GM12873 (cell line): ENCODE measurements around the gene ANKRD26.

Experiments
- CTCF ChIP-seq: IDR thresholded peaks from 2 replicates; pipeline ENCODE4 v1.5.1; 2012; ENCODE audit warnings: low read depth, mild to moderate bottlenecking, moderate library complexity, low read length, control low read depth; ENCODE audit not compliant: insufficient read depth; ENCODE audit errors: missing control alignments

Gene ANKRD26

GRCh38 chr10:27104919-27105318 lies 4.6 kb upstream of the ANKRD26 start:
- no peak for TF ChIP-seq CTCF

- no peak for TF ChIP-seq CTCF
Measured at GRCh38 chr10:27100813-27101347, 586 bp upstream of the ANKRD26 start.

- TF ChIP-seq CTCF, result no peak
Measured at GRCh38 chr10:27099448-27099847, 846 bp downstream of the ANKRD26 start.

GRCh38 chr10:27088119-27089044 lies 11.9 kb downstream of the ANKRD26 start:
- no peak for TF ChIP-seq CTCF

GRCh38 chr10:27072436-27073114 lies 27.7 kb downstream of the ANKRD26 start:
- peak; percentile 1 for TF ChIP-seq CTCF

GRCh38 chr10:27068217-27068891 lies 31.9 kb downstream of the ANKRD26 start:
- TF ChIP-seq CTCF, result no peak
